KBM-7 (cell line): ENCODE measurements around the gene POLR2C.

Experiments used
- DNase-seq: peaks from one replicate; pipeline ENCODE4 v3.0.0-alpha.2; 2015
- in situ Hi-C: fragments of 300-500 bp; cut with MboI; formaldehyde crosslinking; loops from 2 replicates; pipeline ENCODE4 v1.14.3; 2020; ENCODE audit warnings: low sequenced_read_pairs, low pct_unique_long_range_greater_than_20kb, mixed read lengths

Gene POLR2C

GRCh38 chr16:57476546-57477410 lies 14.3 kb downstream of the POLR2C start:
- no peak for DNase-seq
- in situ Hi-C loops, result no loop called here

- in situ Hi-C loops, result no loop called here
- DNase-seq, result no peak
These were observed 15.2 kb downstream of the POLR2C start for GRCh38 chr16:57477531-57478202.

- DNase-seq, result no peak
- in situ Hi-C loops, result no loop called here
These were observed 16.1 kb downstream of the POLR2C start for GRCh38 chr16:57478396-57479204.

- no peak for DNase-seq
- in situ Hi-C loops, result no loop called here
These were observed 16.9 kb downstream of the POLR2C start for GRCh38 chr16:57479205-57479975.

- in situ Hi-C loops, result no loop called here
- no peak for DNase-seq
These were observed 17.7 kb downstream of the POLR2C start for GRCh38 chr16:57479976-57480753.

GRCh38 chr16:57480754-57481230 lies 18.3 kb downstream of the POLR2C start:
- in situ Hi-C loops, result no loop called here

GRCh38 chr16:57481421-57481820 lies 18.9 kb downstream of the POLR2C start:
- in situ Hi-C loops, result no loop called here
- DNase-seq, result no peak

More at GRCh38 chr16:57480754-57481230, 18.3 kb downstream of the POLR2C start:
- DNase-seq, result no peak

- in situ Hi-C loops, result no loop called here
- DNase-seq, result no peak
These were observed 20.5 kb downstream of the POLR2C start for GRCh38 chr16:57482845-57483545.

- no peak for DNase-seq
- in situ Hi-C loops, result no loop called here
These were observed 21.4 kb downstream of the POLR2C start for GRCh38 chr16:57483725-57484514.

- no peak for DNase-seq
- in situ Hi-C loops, result no loop called here
These were observed 22.1 kb downstream of the POLR2C start for GRCh38 chr16:57484515-57485005.

- DNase-seq, result no peak
- in situ Hi-C loops, result no loop called here
These were observed 22.8 kb downstream of the POLR2C start for GRCh38 chr16:57485091-57485915.

- peak; percentile 39 for DNase-seq
- in situ Hi-C loops, result no loop called here
These were observed 23.7 kb downstream of the POLR2C start, which contains the start of gene DOK4 for GRCh38 chr16:57485916-57486857. DOK4 (minus strand) TSS chr16:57486493; CDS start chr16:57479507, 6,986 bp downstream.

- no peak for DNase-seq
- in situ Hi-C loops, result no loop called here
These were observed 24.7 kb downstream of the POLR2C start for GRCh38 chr16:57486858-57487834.

- in situ Hi-C loops, result no loop called here
These were observed 26.8 kb downstream of the POLR2C start for GRCh38 chr16:57489229-57489628.

More at GRCh38 chr16:57489229-57489628, 26.8 kb downstream of the POLR2C start:
- DNase-seq, result no peak
